Measurements from ENCODE around the gene IFT80. TPM values are rescaled to one million over a fixed set of nuclear protein-coding genes. Genes with fewer than 3 reads are reported as not detected.

IFT80 gene
- total RNA-seq, 1 experiment from 2014 or later: 20.2 TPM

- POLR2A ChIA-PET (ENCODE audit: low non-redundant PET): no interaction called here
- DNase-seq (ENCODE audit: low spot score): no peak
- CTCF ChIA-PET: no interaction called here
Measured at GRCh38 chr3:160319322-160319721, 79.7 kb downstream of the IFT80 start.

GRCh38 chr3:160314995-160315394 lies 84.0 kb downstream of the IFT80 start:
- POLR2A ChIA-PET (ENCODE audit: low non-redundant PET): interaction anchor here (0.6 kb wide), 1 partner anchor 12 kb away, joined by 4 read pairs; no protein-coding TSS in a partner anchor
- TF ChIP-seq CTCF (conservative IDR thresholded peaks at IDR 0.05; ENCODE audit: low read depth, low read length): no peak
- no peak for TF ChIP-seq EZH2 (IDR thresholded peaks at IDR 0.05; ENCODE audit: borderline replicate concordance, low read depth, low read length, poor library complexity, severe bottlenecking)
- CTCF ChIA-PET: no interaction called here
- Histone ChIP-seq H3K36me3 (ENCODE audit: insufficient read depth, low read length, poor library complexity, severe bottlenecking) (no peaks in the 10 kb centered on the region), H3K4me3 (ENCODE audit: low read depth, low read length, poor library complexity, severe bottlenecking) (no peak overlapping the region), H3K9me3 (ENCODE audit: low read depth, low read length, poor library complexity, severe bottlenecking) (no peaks in the 10 kb centered on the region), H3K4me1 (ENCODE audit: insufficient read depth, low read length, poor library complexity, severe bottlenecking) (no peaks in the 10 kb centered on the region), H3K27me3 (replicated peaks; ENCODE audit: insufficient read depth, low read depth, low read length, poor library complexity) (no peaks in the 10 kb centered on the region), H3K27ac (ENCODE audit: low read depth, low read length, poor library complexity, severe bottlenecking) (no peak overlapping the region)
- no TSS peak for BruUV-seq (replicated peaks)
- DNase-seq (ENCODE audit: low spot score): no peak
- intact Hi-C loops (cut with micrococcal nuclease; ENCODE audit: unreplicated experiment): no loop called here

More at GRCh38 chr3:160319322-160319721, 79.7 kb downstream of the IFT80 start:
- intact Hi-C loops (cut with micrococcal nuclease; ENCODE audit: unreplicated experiment): no loop called here
- TF ChIP-seq CTCF (conservative IDR thresholded peaks at IDR 0.05; ENCODE audit: low read depth, low read length) (no peak), EZH2 (IDR thresholded peaks at IDR 0.05; ENCODE audit: borderline replicate concordance, low read depth, low read length, poor library complexity, severe bottlenecking) (no peak)
- Histone ChIP-seq H3K4me1 (ENCODE audit: insufficient read depth, low read length, poor library complexity, severe bottlenecking) (no peaks in the 10 kb centered on the region), H3K27ac (ENCODE audit: low read depth, low read length, poor library complexity, severe bottlenecking) (no peak overlapping the region), H3K27me3 (replicated peaks; ENCODE audit: insufficient read depth, low read depth, low read length, poor library complexity) (no peaks in the 10 kb centered on the region), H3K4me3 (ENCODE audit: low read depth, low read length, poor library complexity, severe bottlenecking) (no peak overlapping the region), H3K36me3 (ENCODE audit: insufficient read depth, low read length, poor library complexity, severe bottlenecking) (no peaks in the 10 kb centered on the region), H3K9me3 (ENCODE audit: low read depth, low read length, poor library complexity, severe bottlenecking) (no peaks in the 10 kb centered on the region)
- BruUV-seq (replicated peaks): no TSS peak

DNA sequence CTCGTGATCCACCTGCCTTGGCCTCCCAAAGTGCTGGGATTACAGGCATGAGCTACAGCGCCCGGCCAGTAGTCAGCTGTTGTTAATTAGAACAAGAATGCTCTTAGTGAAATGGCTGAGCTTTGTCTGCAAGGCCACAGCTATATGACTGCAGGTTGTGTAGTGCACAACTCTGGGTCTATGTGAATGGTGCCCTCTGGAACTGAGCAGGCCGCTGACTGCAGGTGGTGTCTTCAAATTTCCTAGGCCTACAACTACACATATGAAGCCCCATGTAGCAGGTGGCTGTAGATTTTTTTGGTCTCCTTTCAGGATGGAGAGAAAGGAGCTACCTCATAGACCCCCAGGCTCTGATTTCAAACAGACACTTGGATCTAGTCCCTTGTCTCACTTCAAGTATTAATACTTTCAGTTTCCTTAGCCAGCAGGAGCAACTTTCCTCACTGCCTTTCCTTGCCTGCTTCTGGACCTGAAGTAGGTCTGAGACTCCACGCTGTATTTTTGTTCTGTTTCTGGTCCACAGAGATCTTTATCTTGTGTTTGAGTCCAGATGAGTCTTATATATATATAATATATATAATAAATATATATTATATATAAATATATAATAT lies 86.9 kb downstream of the IFT80 start:
- intact Hi-C loops (cut with micrococcal nuclease; ENCODE audit: unreplicated experiment): no loop called here
- no peaks in the 10 kb centered on the region for H3K4me1 ChIP-seq (ENCODE audit: insufficient read depth, low read length, poor library complexity, severe bottlenecking)
- no peak for DNase-seq (ENCODE audit: low spot score)
- ChIA-PET POLR2A (ENCODE audit: low non-redundant PET) (no interaction called here), CTCF (no interaction called here)
- H3K27me3 ChIP-seq (replicated peaks; ENCODE audit: insufficient read depth, low read depth, low read length, poor library complexity): no peaks in the 10 kb centered on the region
- BruUV-seq (replicated peaks): no TSS peak
- H3K4me3 ChIP-seq (ENCODE audit: low read depth, low read length, poor library complexity, severe bottlenecking): no peak overlapping the region
- no peaks in the 10 kb centered on the region for H3K36me3 ChIP-seq (ENCODE audit: insufficient read depth, low read length, poor library complexity, severe bottlenecking)
- TF ChIP-seq CTCF (conservative IDR thresholded peaks at IDR 0.05; ENCODE audit: low read depth, low read length) (no peak), EZH2 (IDR thresholded peaks at IDR 0.05; ENCODE audit: borderline replicate concordance, low read depth, low read length, poor library complexity, severe bottlenecking) (no peak)
- H3K9me3 ChIP-seq (ENCODE audit: low read depth, low read length, poor library complexity, severe bottlenecking): no peaks in the 10 kb centered on the region
- H3K27ac ChIP-seq (ENCODE audit: low read depth, low read length, poor library complexity, severe bottlenecking): no peak overlapping the region

Measured in A673 (cell line).